MM.1S (cell line): ENCODE data around the gene CGB7.
"Not testable (repeated sequence)": the region's sequence is repeated elsewhere in the genome, so short reads cannot be mapped to it uniquely, and the experiment has no call there.

Experiments used
- DNase-seq: peaks from one replicate; pipeline ENCODE4 v3.0.0-alpha.2; 2015
- H2AFZ ChIP-seq: fragments of 300-600 bp; sonication (generic); 2 replicates; pipeline ENCODE4 v1.6.0; 2016; ENCODE audit warnings: antibody characterized with exemption, low read length
- H3F3A ChIP-seq: fragments of 300-600 bp; sonication (generic); 2 replicates; pipeline ENCODE4 v1.6.1; 2016; ENCODE audit warnings: mild to moderate bottlenecking, antibody characterized with exemption, low read length, moderate library complexity, mixed read lengths; ENCODE audit not compliant: insufficient read depth
- H3K27ac ChIP-seq: fragments of 300-600 bp; sonication (generic); 2 replicates; pipeline ENCODE4 v1.5.1; 2016; ENCODE audit warnings: mild to moderate bottlenecking, low read length
- H3K27me3 ChIP-seq: fragments of 300-600 bp; sonication (generic); replicated peaks from 2 replicates; pipeline ENCODE4 v1.6.0; 2016; ENCODE audit warnings: low read length; ENCODE audit not compliant: insufficient read depth
- H3K36me3 ChIP-seq: fragments of 300-600 bp; sonication (generic); replicated peaks from 2 replicates; pipeline ENCODE4 v1.6.1; 2016; ENCODE audit warnings: mild to moderate bottlenecking, low read length, mixed read lengths; ENCODE audit not compliant: insufficient read depth
- H3K4me1 ChIP-seq: fragments of 300-600 bp; sonication (generic); 2 replicates; pipeline ENCODE4 v1.6.1; 2016; ENCODE audit warnings: low read length, mixed read lengths
- H3K4me2 ChIP-seq: fragments of 300-600 bp; sonication (generic); 2 replicates; pipeline ENCODE4 v1.6.0; 2016; ENCODE audit warnings: low read depth, low read length
- H3K4me3 ChIP-seq: fragments of 300-600 bp; sonication (generic); 2 replicates; pipeline ENCODE4 v1.5.1; 2016; ENCODE audit warnings: low read length, mixed read lengths
- H3K79me2 ChIP-seq: fragments of 300-600 bp; sonication (generic); 2 replicates; pipeline ENCODE4 v1.6.1; 2016; ENCODE audit warnings: mixed run types, low read length, mixed read lengths
- H3K9ac ChIP-seq: fragments of 300-600 bp; sonication (generic); 2 replicates; pipeline ENCODE4 v1.6.1; 2016; ENCODE audit warnings: low read length, mixed read lengths
- H3K9me2 ChIP-seq: fragments of 300-600 bp; sonication (generic); replicated peaks from 2 replicates; pipeline ENCODE4 v1.6.1; 2016; ENCODE audit warnings: mild to moderate bottlenecking, low read length, mixed read lengths; ENCODE audit not compliant: insufficient read depth
- H3K9me3 ChIP-seq: fragments of 300-600 bp; sonication (generic); replicated peaks from 2 replicates; pipeline ENCODE4 v1.6.1; 2016; ENCODE audit warnings: mild to moderate bottlenecking, low read length, mixed read lengths; ENCODE audit not compliant: insufficient read depth
- H4K20me1 ChIP-seq: fragments of 300-600 bp; sonication (generic); 2 replicates; pipeline ENCODE4 v1.6.1; 2016; ENCODE audit warnings: mild to moderate bottlenecking, low read length, moderate library complexity, mixed read lengths; ENCODE audit not compliant: insufficient read depth
- EZH2 ChIP-seq: fragments of 300-600 bp; sonication (generic); optimal IDR thresholded peaks from 2 replicates; pipeline ENCODE3; 2017; ENCODE audit warnings: low read depth, mild to moderate bottlenecking, antibody characterized with exemption, low read length, mixed read lengths
- TF ChIP-seq, protein P1 (sequence below): fragments of 300-600 bp; sonication (generic); IDR thresholded peaks from 2 replicates; pipeline ENCODE4 v1.5.1; 2016; ENCODE audit warnings: antibody characterized with exemption, low read length, mixed read lengths

The CGB7 gene

DNA sequence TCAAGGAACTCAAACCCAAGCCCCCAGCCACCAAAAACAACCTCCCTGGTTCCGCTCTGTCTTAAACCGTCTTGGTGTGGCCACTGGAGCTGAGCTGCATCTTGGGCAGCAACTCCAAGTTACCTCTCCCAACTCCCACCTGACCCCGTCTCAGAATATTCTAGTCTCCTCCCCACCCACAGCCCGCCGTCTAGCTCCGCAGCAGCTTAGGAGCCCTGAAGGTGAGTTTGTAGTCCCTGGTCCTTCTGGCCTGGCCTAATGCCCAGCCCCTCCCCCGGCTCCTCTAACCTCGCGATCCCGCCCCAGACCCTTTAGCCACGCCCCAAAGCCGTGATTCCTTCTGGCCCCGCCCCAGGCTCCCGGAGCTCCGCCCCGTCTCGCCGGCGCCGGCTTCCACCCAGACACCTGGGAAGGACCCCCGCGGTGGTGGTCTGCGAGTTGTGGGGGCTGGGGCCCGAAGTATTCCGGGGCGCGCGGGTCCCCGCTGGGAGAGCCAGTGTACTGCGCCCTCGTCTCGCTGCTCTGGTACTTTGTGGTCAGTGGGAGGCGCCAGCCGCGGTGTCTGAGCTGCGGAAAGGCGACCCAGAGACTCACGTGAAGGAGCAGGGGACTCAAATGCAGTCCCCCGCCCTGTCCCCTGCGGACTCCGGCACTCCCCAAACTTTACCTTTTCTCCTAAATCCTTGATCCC, 38.2 kb downstream of the CGB7 start:
- Histone ChIP-seq H3K27ac (no peak overlapping the region), H2AFZ (no peak overlapping the region), H3F3A (no peaks in the 10 kb centered on the region), H3K4me1 (no peaks in the 10 kb centered on the region), H3K79me2 (no peaks in the 10 kb centered on the region), H3K9me2 (no peaks in the 10 kb centered on the region), H3K9me3 (no peaks in the 10 kb centered on the region), H4K20me1 (no peaks in the 10 kb centered on the region), H3K9ac (no peak overlapping the region), H3K4me3 (no peak overlapping the region), H3K4me2 (peak overlapping the region; percentile 94; the same call in 1 of the 2 replicates), H3K27me3 (peaks cover 34% of the 10 kb centered on the region), H3K36me3 (no peaks in the 10 kb centered on the region)
- DNase-seq = no peak
- TF ChIP-seq, protein P1, sequence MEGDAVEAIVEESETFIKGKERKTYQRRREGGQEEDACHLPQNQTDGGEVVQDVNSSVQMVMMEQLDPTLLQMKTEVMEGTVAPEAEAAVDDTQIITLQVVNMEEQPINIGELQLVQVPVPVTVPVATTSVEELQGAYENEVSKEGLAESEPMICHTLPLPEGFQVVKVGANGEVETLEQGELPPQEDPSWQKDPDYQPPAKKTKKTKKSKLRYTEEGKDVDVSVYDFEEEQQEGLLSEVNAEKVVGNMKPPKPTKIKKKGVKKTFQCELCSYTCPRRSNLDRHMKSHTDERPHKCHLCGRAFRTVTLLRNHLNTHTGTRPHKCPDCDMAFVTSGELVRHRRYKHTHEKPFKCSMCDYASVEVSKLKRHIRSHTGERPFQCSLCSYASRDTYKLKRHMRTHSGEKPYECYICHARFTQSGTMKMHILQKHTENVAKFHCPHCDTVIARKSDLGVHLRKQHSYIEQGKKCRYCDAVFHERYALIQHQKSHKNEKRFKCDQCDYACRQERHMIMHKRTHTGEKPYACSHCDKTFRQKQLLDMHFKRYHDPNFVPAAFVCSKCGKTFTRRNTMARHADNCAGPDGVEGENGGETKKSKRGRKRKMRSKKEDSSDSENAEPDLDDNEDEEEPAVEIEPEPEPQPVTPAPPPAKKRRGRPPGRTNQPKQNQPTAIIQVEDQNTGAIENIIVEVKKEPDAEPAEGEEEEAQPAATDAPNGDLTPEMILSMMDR = peak; percentile 13; the same call in 1 of the 2 replicates
- TF ChIP-seq EZH2 = no peak

DNA sequence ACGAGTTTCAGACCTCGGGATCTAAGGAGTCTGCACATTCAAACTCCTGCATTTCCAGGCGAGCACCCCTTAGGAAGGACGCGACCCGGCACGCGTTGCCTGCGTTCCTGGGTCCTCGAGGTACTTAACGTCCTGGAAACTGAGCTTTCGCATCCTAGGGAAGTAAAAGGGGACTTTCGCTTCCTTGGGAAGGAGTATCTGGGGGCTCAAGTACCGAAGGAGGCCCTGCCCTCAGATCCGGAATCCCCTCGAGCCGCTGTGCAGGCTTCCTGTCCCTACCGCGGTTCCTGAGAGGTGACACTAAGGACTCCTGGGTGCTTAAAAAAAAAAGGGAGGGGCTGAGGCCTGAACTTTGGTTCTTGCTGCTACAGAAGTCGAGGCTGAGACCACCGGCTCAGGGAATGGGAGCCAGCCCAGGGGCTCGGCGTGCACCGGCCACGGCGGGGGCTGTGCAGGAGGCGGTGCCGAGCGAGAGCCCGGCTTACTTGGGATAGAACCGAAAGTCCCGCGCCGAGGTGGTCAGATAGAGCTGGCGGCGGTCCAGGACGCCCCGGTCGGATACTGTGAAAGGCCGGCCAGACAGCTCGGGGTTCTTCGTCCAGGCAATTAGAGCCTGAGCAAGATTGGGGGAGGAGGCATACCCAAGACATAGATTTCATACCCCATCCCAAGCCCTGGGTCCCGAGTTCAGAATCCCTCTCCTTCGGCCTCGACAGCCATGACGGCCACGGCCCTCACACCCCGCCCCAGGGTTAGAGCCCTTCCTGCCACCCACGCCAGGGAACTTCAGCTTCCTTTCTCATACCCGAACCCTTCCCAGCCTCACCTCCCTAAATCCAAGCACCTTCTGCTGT, 38.9 kb downstream of the CGB7 start:
- not testable (repeated sequence) for DNase-seq, H3K4me1 ChIP-seq, H3K9me2 ChIP-seq, H4K20me1 ChIP-seq, H3K27ac ChIP-seq, H3F3A ChIP-seq, H3K79me2 ChIP-seq, H3K36me3 ChIP-seq, H3K9me3 ChIP-seq
- peak overlapping the region; percentile 25; the same call in 1 of the 2 replicates for H3K9ac ChIP-seq
- H3K27me3 ChIP-seq = peaks cover 34% of the 10 kb centered on the region
- H3K4me2 ChIP-seq = peak overlapping the region; percentile 94
- H2AFZ ChIP-seq = 0 out of 2 replicates have a peak overlapping the region, but pooled peaks have one; percentile 20
- H3K4me3 ChIP-seq = peak overlapping the region; percentile 56

DNA sequence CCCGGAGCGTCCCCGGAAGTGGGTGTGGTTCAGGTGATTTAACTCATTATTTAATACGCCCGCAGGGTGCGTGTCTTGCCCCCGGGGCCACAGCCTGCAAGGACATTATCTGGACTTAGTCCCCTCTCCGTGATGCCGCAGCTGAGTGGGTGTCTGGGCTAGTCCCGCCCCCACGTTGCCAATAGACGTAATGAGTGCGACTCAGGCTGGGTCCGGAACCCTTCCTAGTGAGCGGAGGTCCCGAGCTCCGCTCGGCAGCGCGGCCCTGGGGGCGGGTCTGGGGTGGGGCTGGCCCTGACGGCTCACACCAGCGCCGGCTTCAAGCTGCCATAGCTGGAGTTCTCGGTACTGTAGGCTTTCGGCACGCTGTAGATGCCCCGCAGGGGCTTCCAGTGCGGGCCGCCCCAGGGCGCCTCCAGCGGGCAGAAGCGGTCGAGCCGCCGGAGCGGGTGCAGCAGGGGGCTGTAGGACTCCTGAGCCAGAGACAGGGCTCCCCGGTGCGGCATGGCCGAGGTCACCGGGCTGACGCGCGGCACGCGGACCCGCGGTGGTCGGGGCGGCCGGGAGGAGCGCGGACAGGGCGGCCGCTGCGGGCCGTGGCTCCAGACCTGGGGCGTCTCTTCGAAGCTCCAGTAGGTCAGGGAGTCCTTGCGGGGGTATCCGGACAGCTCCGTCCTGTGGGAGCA, 39.7 kb downstream of the CGB7 start:
- no peak overlapping the region for H3K27ac ChIP-seq
- peaks cover 34% of the 10 kb centered on the region for H3K27me3 ChIP-seq
- H3K9me3 ChIP-seq = no peaks in the 10 kb centered on the region
- TF ChIP-seq, protein P1 = peak; percentile 56
- TF ChIP-seq EZH2 = no peak
- no peaks in the 10 kb centered on the region for H3F3A ChIP-seq
- peak overlapping the region; percentile 56 for H3K4me3 ChIP-seq
- DNase-seq = peak; percentile 54
- H3K9me2 ChIP-seq = no peaks in the 10 kb centered on the region
- H3K4me1 ChIP-seq = no peaks in the 10 kb centered on the region
- no peaks in the 10 kb centered on the region for H3K36me3 ChIP-seq
- H4K20me1 ChIP-seq = no peaks in the 10 kb centered on the region
- H3K9ac ChIP-seq = no peak overlapping the region; the same call in 1 of the 2 replicates
- H2AFZ ChIP-seq = 0 out of 2 replicates have a peak overlapping the region, but pooled peaks have one; percentile 11
- H3K4me2 ChIP-seq = peak overlapping the region; percentile 94
- no peaks in the 10 kb centered on the region for H3K79me2 ChIP-seq
